Prostate gland (tissue), 2 donors: Measurements from ENCODE around the gene MYO5B.

ENCODE experiments used
- CTCF ChIP-seq, 4 experiments: fragments of 200-600 bp in 2 of 4; fragments of 450-650 bp in 2 of 4; sonication (generic) in 2 of 4; IDR thresholded peaks; 1 replicate in 3 of 4; 2 replicates in 1 of 4; pipeline ENCODE4 v1.5.1; 2016 to 2019; ENCODE audit warnings: antibody characterized with exemption in 4 of 4, mild to moderate bottlenecking in 2 of 4, moderate library complexity in 2 of 4
- POLR2A ChIP-seq: fragments of 450-650 bp; IDR thresholded peaks from one replicate; pipeline ENCODE4 v1.6.1; 2016; ENCODE audit warnings: antibody characterized with exemption, mild to moderate bottlenecking
- POLR2AphosphoS5 ChIP-seq: sonication (generic); formaldehyde crosslinking; IDR thresholded peaks from one replicate; pipeline ENCODE4 v1.6.1; 2017; ENCODE audit warnings: antibody characterized with exemption

- TF ChIP-seq CTCF (IDR thresholded peaks at IDR 0.05) = no peak
- no peak for TF ChIP-seq POLR2A
- TF ChIP-seq POLR2AphosphoS5 = no peak
These were observed 132.9 kb downstream of the MYO5B start for GRCh38 chr18:50061876-50062517.
